PFSK-1 (cell line): ENCODE measurements around the gene CPAMD8.

Experiments used
- FOXP2 ChIP-seq: optimal IDR thresholded peaks from 2 replicates; pipeline ENCODE3; 2011; ENCODE audit warnings: borderline replicate concordance, control low read depth, inconsistent platforms; ENCODE audit not compliant: insufficient read depth; ENCODE audit errors: extremely low read length, extremely low read depth
- POLR2AphosphoS5 ChIP-seq: IDR thresholded peaks from 2 replicates; pipeline ENCODE4 v1.6.1; 2012; ENCODE audit warnings: low read depth, mild to moderate bottlenecking, control low read depth, low read length, moderate library complexity
- SIN3A ChIP-seq: IDR thresholded peaks from 2 replicates; pipeline ENCODE4 v1.6.1; 2012; ENCODE audit warnings: mild to moderate bottlenecking, low read length, moderate library complexity, borderline replicate concordance; ENCODE audit not compliant: insufficient read depth

GRCh38 chr19:16894080-16894479 is 132.5 kb downstream of the CPAMD8 start:
- TF ChIP-seq SIN3A = no peak
- no peak for TF ChIP-seq POLR2AphosphoS5
- no peak for TF ChIP-seq FOXP2
